Stimulated activated naive CD8-positive, alpha-beta T cell treated with anti-CD3 and anti-CD28 coated beads, Interleukin-15, amount 100 ng/mL, for 72 hours (primary cell): Measurements from ENCODE around the gene NUP133.
"Not testable (repeated sequence)": the region's sequence is repeated elsewhere in the genome, so short reads cannot be mapped to it uniquely, and the experiment has no call there.

ENCODE experiments used
- ATAC-seq: fragments of 150-1000 bp; cut with Tn5 transposase; 2 replicates; pipeline ENCODE4 v1.10.0; 2021; ENCODE audit warnings: mild to moderate bottlenecking, moderate library complexity
- DNase-seq, 2 donors: peaks; one replicate each; pipeline ENCODE4 v3.0.0; 2021 to 2022
- H3K27ac Mint-ChIP-seq, 2 donors: one replicate each; pipeline ENCODE4 v1.8.0; 2022; ENCODE audit warnings: mild to moderate bottlenecking in 2 of 2, mixed read lengths in 2 of 2, moderate library complexity in 2 of 2
- H3K27me3 Mint-ChIP-seq: one replicate; pipeline ENCODE4 v1.8.0; 2022; ENCODE audit warnings: mixed read lengths
- H3K4me1 Mint-ChIP-seq: one replicate; pipeline ENCODE4 v1.8.0; 2022; ENCODE audit warnings: mild to moderate bottlenecking, mixed read lengths
- H3K4me3 Mint-ChIP-seq, 2 donors: one replicate each; pipeline ENCODE4 v1.8.0; 2022; ENCODE audit warnings: mild to moderate bottlenecking in 2 of 2, mixed read lengths in 2 of 2, moderate library complexity in 1 of 2
- H3K9me3 Mint-ChIP-seq, 2 donors: one replicate each; pipeline ENCODE4 v1.8.0; 2022; ENCODE audit warnings: mixed read lengths in 2 of 2

Gene NUP133

GRCh38 chr1:229420224-229420623 is 87.9 kb downstream of the NUP133 start:
- Mint-ChIP-seq H3K27ac (no peak overlapping the region), H3K9me3 (no peaks in the 10 kb centered on the region), H3K4me3 (no peak overlapping the region), H3K27me3 (peaks cover 23% of the 10 kb centered on the region), H3K4me1 (no peaks in the 10 kb centered on the region)
- DNase-seq (no peak), ATAC-seq (no peak)

- H3K9me3 Mint-ChIP-seq, H3K4me1 Mint-ChIP-seq, H3K4me3 Mint-ChIP-seq, H3K27ac Mint-ChIP-seq, ATAC-seq, DNase-seq: not testable (repeated sequence)
- H3K27me3 Mint-ChIP-seq = peaks cover 10% of the 10 kb centered on the region
Observed at GRCh38 chr1:229418586-229418985, 89.6 kb downstream of the NUP133 start.

- H3K27me3 Mint-ChIP-seq = peaks cover 33% of the 10 kb centered on the region
- H3K9me3 Mint-ChIP-seq, DNase-seq, ATAC-seq, H3K27ac Mint-ChIP-seq, H3K4me3 Mint-ChIP-seq: not testable (repeated sequence)
- H3K4me1 Mint-ChIP-seq = peaks cover 24% of the 10 kb centered on the region
Observed at GRCh38 chr1:229412810-229413209, 95.3 kb downstream of the NUP133 start.

GRCh38 chr1:229412056-229412455 is 96.1 kb downstream of the NUP133 start:
- Mint-ChIP-seq H3K4me1 (peaks cover 31% of the 10 kb centered on the region), H3K9me3 (no peaks in the 10 kb centered on the region), H3K27me3 (peaks cover 41% of the 10 kb centered on the region), H3K4me3 (no peak overlapping the region), H3K27ac (no peak overlapping the region)
- DNase-seq (no peak), ATAC-seq (no peak)

- Mint-ChIP-seq H3K4me1 (peaks cover 36% of the 10 kb centered on the region), H3K27me3 (peaks cover 46% of the 10 kb centered on the region), H3K4me3 (no peak overlapping the region), H3K9me3 (no peaks in the 10 kb centered on the region), H3K27ac (no peak overlapping the region)
- DNase-seq = no peak
- ATAC-seq = no peak
Observed at GRCh38 chr1:229411434-229412055, 96.6 kb downstream of the NUP133 start.

GRCh38 chr1:229410692-229411433 is 97.3 kb downstream of the NUP133 start:
- ATAC-seq (peak; percentile 66), DNase-seq (no peak)
- H3K4me3 Mint-ChIP-seq = no peak overlapping the region
- H3K27ac Mint-ChIP-seq = no peak overlapping the region
- peaks cover 38% of the 10 kb centered on the region for H3K4me1 Mint-ChIP-seq
- H3K27me3 Mint-ChIP-seq = peaks cover 52% of the 10 kb centered on the region
- no peaks in the 10 kb centered on the region for H3K9me3 Mint-ChIP-seq

GRCh38 chr1:229410370-229410691 is 97.8 kb downstream of the NUP133 start:
- DNase-seq = no peak
- Mint-ChIP-seq H3K9me3 (no peaks in the 10 kb centered on the region), H3K27ac (no peak overlapping the region), H3K4me1 (peaks cover 38% of the 10 kb centered on the region), H3K27me3 (peaks cover 57% of the 10 kb centered on the region), H3K4me3 (peak overlapping the region in 1 of 2 donors; percentile 30)
- ATAC-seq = peak; percentile 36

GRCh38 chr1:229409616-229410369 is 98.3 kb downstream of the NUP133 start:
- H3K4me1 Mint-ChIP-seq = peaks cover 38% of the 10 kb centered on the region
- H3K9me3 Mint-ChIP-seq = no peaks in the 10 kb centered on the region
- peaks cover 62% of the 10 kb centered on the region for H3K27me3 Mint-ChIP-seq
- DNase-seq (no peak), ATAC-seq (no peak)
- no peak overlapping the region for H3K27ac Mint-ChIP-seq
- no peak overlapping the region for H3K4me3 Mint-ChIP-seq

GRCh38 chr1:229408458-229409037 is 99.6 kb downstream of the NUP133 start:
- Mint-ChIP-seq H3K27me3 (peaks cover 73% of the 10 kb centered on the region), H3K4me1 (peaks cover 38% of the 10 kb centered on the region), H3K9me3 (no peaks in the 10 kb centered on the region), H3K4me3 (no peak overlapping the region), H3K27ac (no peak overlapping the region)
- DNase-seq (no peak), ATAC-seq (no peak)

- Mint-ChIP-seq H3K4me3 (peak overlapping the region; percentile 69 to 79), H3K9me3 (no peaks in the 10 kb centered on the region), H3K27ac (no peak overlapping the region), H3K27me3 (peaks cover 84% of the 10 kb centered on the region), H3K4me1 (peaks cover 38% of the 10 kb centered on the region)
- no peak for DNase-seq
- peak; percentile 64 for ATAC-seq
Observed at GRCh38 chr1:229407206-229408026, 100.7 kb downstream of the NUP133 start.

GRCh38 chr1:229406798-229407197 is 101.3 kb downstream of the NUP133 start:
- DNase-seq (no peak), ATAC-seq (no peak)
- peak overlapping the region; percentile 69 to 79 for H3K4me3 Mint-ChIP-seq
- no peaks in the 10 kb centered on the region for H3K9me3 Mint-ChIP-seq
- peaks cover 38% of the 10 kb centered on the region for H3K4me1 Mint-ChIP-seq
- peaks cover 90% of the 10 kb centered on the region for H3K27me3 Mint-ChIP-seq
- H3K27ac Mint-ChIP-seq = no peak overlapping the region

GRCh38 chr1:229403573-229403972 is 104.6 kb downstream of the NUP133 start:
- peaks cover 77% of the 10 kb centered on the region for H3K27me3 Mint-ChIP-seq
- no peak overlapping the region for H3K27ac Mint-ChIP-seq
- no peak for ATAC-seq

GRCh38 chr1:229402993-229403392 is 105.1 kb downstream of the NUP133 start:
- Mint-ChIP-seq H3K27ac (no peak overlapping the region), H3K4me3 (no peak overlapping the region), H3K27me3 (peaks cover 76% of the 10 kb centered on the region), H3K9me3 (no peaks in the 10 kb centered on the region), H3K4me1 (peaks cover 17% of the 10 kb centered on the region)
- ATAC-seq = no peak
- no peak for DNase-seq

More at GRCh38 chr1:229403573-229403972, 104.6 kb downstream of the NUP133 start:
- Mint-ChIP-seq H3K9me3 (no peaks in the 10 kb centered on the region), H3K4me3 (no peak overlapping the region), H3K4me1 (peaks cover 19% of the 10 kb centered on the region)
- DNase-seq = no peak

- not testable (repeated sequence) for H3K27ac Mint-ChIP-seq, ATAC-seq, DNase-seq, H3K4me3 Mint-ChIP-seq, H3K9me3 Mint-ChIP-seq
- H3K4me1 Mint-ChIP-seq = peaks cover 15% of the 10 kb centered on the region
- peaks cover 76% of the 10 kb centered on the region for H3K27me3 Mint-ChIP-seq
Observed at GRCh38 chr1:229402329-229402728, 105.8 kb downstream of the NUP133 start.

GRCh38 chr1:229397762-229398161 is 110.4 kb downstream of the NUP133 start:
- no peaks in the 10 kb centered on the region for H3K9me3 Mint-ChIP-seq
- H3K4me1 Mint-ChIP-seq = peaks cover 5% of the 10 kb centered on the region

More at GRCh38 chr1:229397762-229398161, 110.4 kb downstream of the NUP133 start:
- DNase-seq (no peak), ATAC-seq (no peak)
- H3K27ac Mint-ChIP-seq = no peak overlapping the region
- no peak overlapping the region for H3K4me3 Mint-ChIP-seq
- peaks cover 67% of the 10 kb centered on the region for H3K27me3 Mint-ChIP-seq
